Measurements from ENCODE around the gene CEMIP.

GRCh38 chr15:80895091-80895490 is 115.9 kb downstream of the CEMIP start:
- TF ChIP-seq CTCF (IDR thresholded peaks at IDR 0.05) (no peak), POLR2A (IDR thresholded peaks at IDR 0.05) (no peak)
